ENCODE results near the gene PADI1.

- no peak for TF ChIP-seq POLR2AphosphoS5 (IDR thresholded peaks at IDR 0.05; ENCODE audit: borderline replicate concordance, low read depth, low read length)
- no peak for TF ChIP-seq EZH2 (IDR thresholded peaks at IDR 0.05)
- no peak for TF ChIP-seq FOXP2 (optimal IDR thresholded peaks at IDR 0.05; ENCODE audit: control extremely low read depth, extremely low read length, insufficient read depth)
Measured at GRCh38 chr1:17210176-17210575, 5.2 kb downstream of the PADI1 start.
